HepG2 (cell line): ENCODE results near the gene ACTL7B. TPM values are rescaled to one million over a fixed set of nuclear protein-coding genes. Genes with fewer than 3 reads are reported as not detected.

Source experiments
- ASH2L ChIP-seq: fragments of 300-600, 200-600 bp; sonication (generic); IDR thresholded peaks from 2 replicates; pipeline ENCODE4 v1.7.0; 2017; ENCODE audit warnings: low read depth, mild to moderate bottlenecking, moderate library complexity, mixed read lengths, low read length; ENCODE audit not compliant: insufficient read length
- ATF4 ChIP-seq, 2 experiments: fragments of 450-650 bp in 1 of 2; sonication (generic) in 1 of 2; formaldehyde crosslinking; IDR thresholded peaks; 2 replicates each; pipeline versions ENCODE4 v1.5.0 to v1.8.0; 2020 to 2022; ENCODE audit warnings: mild to moderate bottlenecking in 1 of 2, missing genetic modification reagents in 1 of 2
- FOSL1 ChIP-seq: sonication (generic); formaldehyde crosslinking; IDR thresholded peaks from 2 replicates; pipeline ENCODE4 v1.9.0; 2021; ENCODE audit warnings: missing genetic modification reagents, borderline replicate concordance
- HMG20B ChIP-seq: conservative IDR thresholded peaks from 2 replicates; pipeline ENCODE4 v1.6.1; 2016; ENCODE audit warnings: missing genetic modification reagents, missing compliant biosample characterization
- MAF1 ChIP-seq: sonication (generic); formaldehyde crosslinking; IDR thresholded peaks from 2 replicates; pipeline ENCODE4 v1.5.0; 2020; ENCODE audit warnings: missing genetic modification reagents, borderline replicate concordance
- MAFK ChIP-seq, 2 experiments: IDR thresholded peaks in 1 of 2; conservative IDR thresholded peaks in 1 of 2; 2 replicates each; pipeline ENCODE4 v1.6.1; 2011; ENCODE audit warnings: improper control_type of control experiment in 2 of 2, low read length in 2 of 2
- MED1 ChIP-seq: sonication (generic); formaldehyde crosslinking; IDR thresholded peaks from 2 replicates; pipeline ENCODE4 v1.4.0; 2020; ENCODE audit warnings: missing genetic modification reagents
- RXRB ChIP-seq: IDR thresholded peaks from 2 replicates; pipeline ENCODE4 v1.6.1; 2016; ENCODE audit warnings: borderline replicate concordance, missing genetic modification reagents, missing compliant biosample characterization
- SRSF4 ChIP-seq: fragments of 200-400 bp; formaldehyde crosslinking; IDR thresholded peaks from one replicate; pipeline ENCODE4 v1.6.1; 2018; ENCODE audit warnings: mild to moderate bottlenecking, low read depth, low read length, moderate library complexity; ENCODE audit not compliant: poor library complexity, severe bottlenecking
- TBX3 ChIP-seq: fragments of 450-650 bp; IDR thresholded peaks from 2 replicates; pipeline ENCODE4 v1.6.1; 2017; ENCODE audit warnings: antibody characterized with exemption, mild to moderate bottlenecking, inconsistent platforms, borderline replicate concordance
- TEAD2 ChIP-seq: sonication (generic); formaldehyde crosslinking; IDR thresholded peaks from 2 replicates; pipeline ENCODE4 v1.9.0; 2021; ENCODE audit warnings: missing genetic modification reagents
- TFE3 ChIP-seq: IDR thresholded peaks from 2 replicates; pipeline ENCODE4 v1.6.1; 2016
- TRIM22 ChIP-seq: fragments of 450-650 bp; IDR thresholded peaks from 2 replicates; pipeline ENCODE4 v1.6.1; 2017
- ZBTB44 ChIP-seq: sonication (generic); formaldehyde crosslinking; IDR thresholded peaks from 2 replicates; pipeline ENCODE4 v1.4.0; 2020; ENCODE audit warnings: missing genetic modification reagents
- ZNF256 ChIP-seq: sonication (generic); formaldehyde crosslinking; conservative IDR thresholded peaks from 2 replicates; pipeline ENCODE4 v1.4.0; 2020; ENCODE audit warnings: missing genetic modification reagents
- ZNF460 ChIP-seq: sonication (generic); formaldehyde crosslinking; IDR thresholded peaks from 2 replicates; pipeline ENCODE4 v1.5.1; 2020; ENCODE audit warnings: missing genetic modification reagents, mild to moderate bottlenecking, borderline replicate concordance
- ZNF484 ChIP-seq: sonication (generic); formaldehyde crosslinking; IDR thresholded peaks from 2 replicates; pipeline ENCODE4 v1.5.1; 2020; ENCODE audit warnings: mild to moderate bottlenecking, low read depth, missing genetic modification reagents, borderline replicate concordance
- ZNF562 ChIP-seq: sonication (generic); formaldehyde crosslinking; IDR thresholded peaks from 2 replicates; pipeline ENCODE4 v1.8.0; 2022; ENCODE audit warnings: missing genetic modification reagents, borderline replicate concordance
- ZNF720 ChIP-seq: sonication (generic); formaldehyde crosslinking; IDR thresholded peaks from 2 replicates; pipeline ENCODE4 v1.4.0; 2020; ENCODE audit warnings: missing genetic modification reagents
- ZNF766 ChIP-seq: sonication (generic); formaldehyde crosslinking; IDR thresholded peaks from 2 replicates; pipeline ENCODE4 v1.5.0; 2020; ENCODE audit warnings: missing genetic modification reagents, borderline replicate concordance
- ZNF788 ChIP-seq: sonication (generic); formaldehyde crosslinking; IDR thresholded peaks from 2 replicates; pipeline ENCODE4 v1.5.0; 2020; ENCODE audit warnings: mild to moderate bottlenecking, missing genetic modification reagents, borderline replicate concordance
- ZNF816 ChIP-seq: sonication (generic); formaldehyde crosslinking; IDR thresholded peaks from 2 replicates; pipeline ENCODE4 v1.8.0; 2022; ENCODE audit warnings: missing genetic modification reagents, mild to moderate bottlenecking, borderline replicate concordance
- polyA plus RNA-seq, 8 experiments: library from polyadenylated mRNA; depleted of rRNA in 3 of 8; stranded (reverse) in 7 of 8; unstranded in 1 of 8; fragments of >200 nt; fragmentation: Illumina TruSeq in 4 of 8; extraction: Trizol in 4 of 8; gene quantifications; 2 replicates each; pipeline versions ENCODE4 v1.2.1 to v1.2.3, GENCODE V29; 2011 to 2016; ENCODE audit warnings: low read depth in 4 of 8, missing spikeins in 1 of 8, mixed read lengths in 1 of 8; ENCODE audit not compliant: insufficient read depth in 1 of 8
- total RNA-seq, 5 experiments: library from RNA; depleted of rRNA; stranded (reverse); fragments of >200 nt; fragmentation: Illumina TruSeq; extraction: Trizol; gene quantifications; 2 replicates each; pipeline ENCODE4 v1.2.3, GENCODE V29; 2016; ENCODE audit warnings: low read depth in 1 of 5

ACTL7B gene
- total and polyA plus RNA-seq, 2 of the 13 experiments (the other 11 are each of a cell fraction or from before 2014, with no cell fraction given) = 0.07 to 0.11 TPM

- TF ChIP-seq ATF4 (CRISPR knock-in tag; IDR thresholded peaks at IDR 0.05) (peak in 1 of 2 experiments; percentile 57; a peak in 2 of 4 replicates), SRSF4 (no peak), HMG20B (CRISPR knock-in tag) (peak; percentile 95), RXRB (CRISPR knock-in tag) (peak; percentile 89; the same call in 1 of the 2 replicates), ZNF816 (no peak; the same call in 1 of the 2 replicates), ASH2L (peak; percentile 75), ZBTB44 (CRISPR knock-in tag) (no peak), TFE3 (CRISPR knock-in tag) (peak; percentile 66; the same call in 1 of the 2 replicates), ZNF720 (CRISPR knock-in tag) (no peak), TEAD2 (CRISPR knock-in tag) (no peak), ZNF766 (0 out of 2 replicates have a peak, but pooled peaks have one; percentile 48), ZNF460 (CRISPR knock-in tag) (no peak; the same call in 1 of the 2 replicates), TBX3 (peak; percentile 55; the same call in 1 of the 2 replicates), FOSL1 (peak; percentile 44; the same call in 1 of the 2 replicates), ZNF256 (CRISPR knock-in tag) (no peak), ZNF484 (CRISPR knock-in tag) (no peak), ZNF788 (CRISPR knock-in tag) (peak; percentile 54; the same call in 1 of the 2 replicates), TRIM22 (no peak), ZNF562 (CRISPR knock-in tag) (no peak), MED1 (CRISPR knock-in tag) (peak; percentile 98), MAFK (conservative IDR thresholded peaks at IDR 0.05 in 1 of 2, IDR thresholded peaks at IDR 0.05 in 1 of 2; ENCODE audit: low read length in 2 of 2) (peak in 1 of 2 experiments; percentile 45; a peak in 3 of 4 replicates), MAF1 (CRISPR knock-in tag) (no peak)
These were observed 38.6 kb upstream of the ACTL7B start (continued) for GRCh38 chr9:108894225-108894997.
